Loucy (cell line): ENCODE data around the gene ZBTB38.

ENCODE experiments used
- H2AFZ ChIP-seq: fragments of 200-600 bp; sonication (generic); 2 replicates; pipeline ENCODE4 v1.6.0; 2016; ENCODE audit warnings: antibody characterized with exemption, mild to moderate bottlenecking, low read length, moderate library complexity
- H3F3A ChIP-seq: fragments of 200-600 bp; 2 replicates; pipeline ENCODE4 v1.6.0; 2016; ENCODE audit warnings: antibody characterized with exemption, low read depth, mild to moderate bottlenecking
- H3K27me3 ChIP-seq: fragments of 200-600 bp; sonication (generic); 2 replicates; pipeline ENCODE4 v1.6.1; 2014; ENCODE audit warnings: low read length, mild to moderate bottlenecking; ENCODE audit not compliant: insufficient read depth, poor library complexity, severe bottlenecking
- H3K36me3 ChIP-seq: fragments of 200-600 bp; sonication (generic); 2 replicates; pipeline ENCODE4 v1.6.1; 2016; ENCODE audit warnings: low read length; ENCODE audit not compliant: insufficient read depth
- H3K4me1 ChIP-seq: fragments of 200-600 bp; sonication (generic); 2 replicates; pipeline ENCODE4 v1.5.1; 2014; ENCODE audit warnings: low read length, mild to moderate bottlenecking; ENCODE audit not compliant: insufficient read depth, poor library complexity, severe bottlenecking
- H3K4me2 ChIP-seq: fragments of 200-600 bp; sonication (generic); 2 replicates; pipeline ENCODE4 v1.6.0; 2014; ENCODE audit warnings: antibody characterized with exemption, low read length, low read depth, mild to moderate bottlenecking; ENCODE audit not compliant: poor library complexity, severe bottlenecking
- H3K4me3 ChIP-seq: fragments of 200-600 bp; sonication (generic); 2 replicates; pipeline ENCODE4 v1.5.1; 2014; ENCODE audit warnings: low read length, mild to moderate bottlenecking, mixed read lengths; ENCODE audit not compliant: poor library complexity, severe bottlenecking
- H3K79me2 ChIP-seq: fragments of 200-600 bp; sonication (generic); 2 replicates; pipeline ENCODE4 v1.6.1; 2014; ENCODE audit warnings: low read length; ENCODE audit not compliant: insufficient read depth
- H3K9ac ChIP-seq: fragments of 200-600 bp; sonication (generic); 2 replicates; pipeline ENCODE4 v1.6.0; 2014; ENCODE audit warnings: mild to moderate bottlenecking, low read depth, low read length, moderate library complexity; ENCODE audit not compliant: poor library complexity, severe bottlenecking
- H3K9me2 ChIP-seq: fragments of 200-600 bp; sonication (generic); replicated peaks from 2 replicates; pipeline ENCODE4 v1.6.1; 2016; ENCODE audit warnings: low read depth, low read length, mixed read lengths
- H3K9me3 ChIP-seq: fragments of 200-600 bp; sonication (generic); 2 replicates; pipeline ENCODE4 v1.6.1; 2014; ENCODE audit warnings: mild to moderate bottlenecking, antibody characterized with exemption, low read length, low read depth; ENCODE audit not compliant: insufficient read depth
- H4K20me1 ChIP-seq: fragments of 200-600 bp; sonication (generic); 2 replicates; pipeline ENCODE4 v1.6.0; 2014; ENCODE audit warnings: antibody characterized with exemption, low read length, mild to moderate bottlenecking; ENCODE audit not compliant: insufficient read depth, poor library complexity, severe bottlenecking
- EZH2phosphoT487 ChIP-seq: fragments of 200-600 bp; IDR thresholded peaks from 2 replicates; pipeline ENCODE4 v1.6.1; 2018; ENCODE audit warnings: antibody characterized with exemption, mild to moderate bottlenecking, moderate library complexity, borderline replicate concordance
- TF ChIP-seq, protein P1 (sequence below): fragments of 200-600 bp; sonication (generic); conservative IDR thresholded peaks from 2 replicates; pipeline ENCODE4 v1.5.1; 2014; ENCODE audit warnings: mild to moderate bottlenecking, antibody characterized with exemption, low read length

Gene ZBTB38

DNA sequence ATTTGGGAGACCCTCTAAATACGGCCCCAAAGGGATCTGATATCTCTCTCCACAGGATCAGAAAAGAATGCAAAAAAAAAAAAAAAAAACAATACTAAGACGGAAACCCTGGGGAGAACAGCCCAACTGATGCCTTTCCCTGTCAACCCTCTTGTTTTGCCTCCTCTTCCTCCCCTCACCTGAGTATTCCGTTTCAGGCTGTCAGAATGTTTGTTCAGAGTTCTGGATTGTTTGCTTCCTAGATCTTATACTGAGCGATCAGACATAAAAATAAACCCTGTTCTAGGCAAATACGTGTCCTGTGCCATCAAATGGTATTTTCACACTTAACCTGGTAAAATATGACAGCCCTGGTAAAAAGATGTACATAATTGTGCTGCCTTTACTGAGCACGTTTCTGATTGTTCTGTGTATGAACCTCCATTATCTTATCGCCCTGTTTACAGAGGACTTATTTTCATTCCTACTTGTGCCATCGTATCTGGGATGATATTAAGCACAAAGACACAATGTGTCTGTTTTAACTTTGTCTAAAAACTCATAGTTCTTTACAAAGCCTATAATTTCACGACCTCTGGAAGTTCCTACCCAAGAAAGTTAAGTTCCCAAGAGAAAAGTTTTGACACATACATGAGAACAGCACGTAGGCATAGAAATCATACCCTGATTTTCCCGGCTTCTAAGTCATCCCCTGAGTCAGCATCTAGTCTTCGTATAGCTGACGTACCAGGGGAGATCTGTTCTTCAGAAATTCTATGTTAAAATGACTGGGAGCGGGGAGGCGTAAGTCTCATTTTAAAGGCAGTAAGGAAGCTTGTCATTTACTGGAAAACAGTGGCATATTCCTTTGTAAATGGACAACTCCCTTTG lies 856 bp downstream of the ZBTB38 start:
- Histone ChIP-seq H3K27me3 (no peaks in the 10 kb centered on the region), H3K9ac (no peak overlapping the region), H3F3A (no peaks in the 10 kb centered on the region), H2AFZ (peak overlapping the region; percentile 68), H3K9me3 (no peaks in the 10 kb centered on the region), H3K4me1 (peaks cover 3% of the 10 kb centered on the region), H3K36me3 (no peaks in the 10 kb centered on the region), H3K9me2 (no peaks in the 10 kb centered on the region), H4K20me1 (no peaks in the 10 kb centered on the region), H3K4me3 (no peak overlapping the region), H3K79me2 (no peaks in the 10 kb centered on the region), H3K4me2 (no peak overlapping the region)
- TF ChIP-seq, protein P1, sequence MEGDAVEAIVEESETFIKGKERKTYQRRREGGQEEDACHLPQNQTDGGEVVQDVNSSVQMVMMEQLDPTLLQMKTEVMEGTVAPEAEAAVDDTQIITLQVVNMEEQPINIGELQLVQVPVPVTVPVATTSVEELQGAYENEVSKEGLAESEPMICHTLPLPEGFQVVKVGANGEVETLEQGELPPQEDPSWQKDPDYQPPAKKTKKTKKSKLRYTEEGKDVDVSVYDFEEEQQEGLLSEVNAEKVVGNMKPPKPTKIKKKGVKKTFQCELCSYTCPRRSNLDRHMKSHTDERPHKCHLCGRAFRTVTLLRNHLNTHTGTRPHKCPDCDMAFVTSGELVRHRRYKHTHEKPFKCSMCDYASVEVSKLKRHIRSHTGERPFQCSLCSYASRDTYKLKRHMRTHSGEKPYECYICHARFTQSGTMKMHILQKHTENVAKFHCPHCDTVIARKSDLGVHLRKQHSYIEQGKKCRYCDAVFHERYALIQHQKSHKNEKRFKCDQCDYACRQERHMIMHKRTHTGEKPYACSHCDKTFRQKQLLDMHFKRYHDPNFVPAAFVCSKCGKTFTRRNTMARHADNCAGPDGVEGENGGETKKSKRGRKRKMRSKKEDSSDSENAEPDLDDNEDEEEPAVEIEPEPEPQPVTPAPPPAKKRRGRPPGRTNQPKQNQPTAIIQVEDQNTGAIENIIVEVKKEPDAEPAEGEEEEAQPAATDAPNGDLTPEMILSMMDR = no peak

DNA sequence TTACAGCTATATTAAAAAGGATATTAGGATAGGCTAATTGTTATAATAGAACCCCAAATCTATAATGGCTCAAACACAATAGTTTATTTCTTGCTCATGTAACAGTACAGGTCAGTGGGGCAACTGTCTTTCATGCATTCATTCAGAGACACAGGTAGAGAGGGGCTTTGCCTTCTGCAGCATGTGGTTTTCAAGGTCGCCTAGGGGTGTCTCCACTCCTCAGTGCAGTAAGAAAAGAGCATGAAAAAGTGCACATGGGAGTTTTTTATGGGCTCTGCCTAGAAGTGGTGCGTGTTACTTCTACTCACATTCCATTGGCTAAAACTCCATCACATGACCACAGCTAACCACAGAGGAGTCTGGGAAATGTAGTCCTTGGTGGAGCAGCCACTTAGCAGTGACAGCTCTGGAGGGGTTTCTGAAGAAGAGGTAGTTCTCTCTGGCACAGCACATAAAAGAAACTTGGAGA lies 1.8 kb downstream of the ZBTB38 start:
- Histone ChIP-seq H3K4me2 (no peak overlapping the region), H3K36me3 (no peaks in the 10 kb centered on the region), H3K27me3 (no peaks in the 10 kb centered on the region), H3K4me3 (no peak overlapping the region), H3K9ac (no peak overlapping the region), H2AFZ (peak overlapping the region; percentile 68), H3F3A (no peaks in the 10 kb centered on the region), H3K79me2 (no peaks in the 10 kb centered on the region), H3K9me2 (no peaks in the 10 kb centered on the region), H3K4me1 (peaks cover 3% of the 10 kb centered on the region), H4K20me1 (no peaks in the 10 kb centered on the region), H3K9me3 (no peaks in the 10 kb centered on the region)
- TF ChIP-seq EZH2phosphoT487 = no peak
- TF ChIP-seq, protein P1 = peak; percentile 71

DNA sequence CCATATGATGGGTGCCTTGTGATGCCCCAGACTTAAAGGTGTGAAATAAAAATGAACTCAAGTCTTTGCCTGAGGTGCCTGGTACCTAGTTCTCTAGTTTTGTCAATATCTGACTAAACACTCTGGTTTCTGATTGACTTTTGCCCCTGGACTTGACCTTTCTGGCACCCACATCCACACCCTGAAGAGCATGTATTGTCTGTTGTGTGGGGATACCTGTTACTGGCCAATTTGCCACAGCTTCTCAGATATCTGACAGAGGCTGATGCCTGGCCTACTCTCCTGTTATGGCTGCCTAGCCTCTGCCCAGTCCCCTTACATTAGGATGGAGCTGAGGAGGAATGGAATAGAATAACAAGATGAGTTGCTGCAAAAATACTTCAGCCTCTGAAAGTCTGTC lies 3.6 kb downstream of the ZBTB38 start:
- no peak for TF ChIP-seq EZH2phosphoT487
- TF ChIP-seq, protein P1 = no peak
- H3K4me2 ChIP-seq = no peak overlapping the region
- no peaks in the 10 kb centered on the region for H3F3A ChIP-seq
- no peak overlapping the region for H3K9ac ChIP-seq
- no peaks in the 10 kb centered on the region for H3K9me2 ChIP-seq
- H4K20me1 ChIP-seq = no peaks in the 10 kb centered on the region
- no peaks in the 10 kb centered on the region for H3K36me3 ChIP-seq
- no peaks in the 10 kb centered on the region for H3K9me3 ChIP-seq
- H3K4me3 ChIP-seq = no peak overlapping the region
- H3K79me2 ChIP-seq = no peaks in the 10 kb centered on the region
- H3K4me1 ChIP-seq = peaks cover 3% of the 10 kb centered on the region
- H3K27me3 ChIP-seq = no peaks in the 10 kb centered on the region
- H2AFZ ChIP-seq = no peak overlapping the region
